ENCODE measurements around the gene PIK3C3. TPM values are rescaled to one million over a fixed set of nuclear protein-coding genes. Genes with fewer than 3 reads are reported as not detected.

Gene PIK3C3
- total RNA-seq, 2 donors from 2014 or later: 44.1 to 47.8 TPM

DNA sequence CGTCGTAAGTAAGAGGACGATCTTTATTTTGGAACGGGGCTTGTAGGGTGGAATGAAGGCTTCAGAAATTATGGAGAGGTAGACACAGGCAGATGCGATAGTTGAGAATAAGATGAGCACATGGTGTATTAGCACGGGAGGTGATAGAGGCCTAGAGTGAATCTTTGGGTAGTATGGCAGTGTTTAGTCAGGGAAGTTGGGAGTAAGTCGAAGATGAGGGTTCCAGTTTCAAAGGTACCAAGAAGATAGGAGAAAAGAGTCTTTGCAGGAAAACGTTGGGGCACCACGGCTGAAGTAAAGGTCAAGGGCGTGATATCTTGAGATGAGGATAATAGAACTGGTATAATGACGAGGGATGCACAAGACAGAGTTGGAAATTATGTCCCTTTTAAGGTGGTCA, 654 bp downstream of the PIK3C3 start:
- intact Hi-C loops (cut with DNase I, micrococcal nuclease): no loop called here
- DNase-seq (no peak), ATAC-seq (peak; percentile 33)

- intact Hi-C loops (cut with DNase I, micrococcal nuclease): no loop called here
- DNase-seq (no peak), ATAC-seq (no peak)
Measured at GRCh38 chr18:41959045-41959444, 4.0 kb downstream of the PIK3C3 start.

DNA sequence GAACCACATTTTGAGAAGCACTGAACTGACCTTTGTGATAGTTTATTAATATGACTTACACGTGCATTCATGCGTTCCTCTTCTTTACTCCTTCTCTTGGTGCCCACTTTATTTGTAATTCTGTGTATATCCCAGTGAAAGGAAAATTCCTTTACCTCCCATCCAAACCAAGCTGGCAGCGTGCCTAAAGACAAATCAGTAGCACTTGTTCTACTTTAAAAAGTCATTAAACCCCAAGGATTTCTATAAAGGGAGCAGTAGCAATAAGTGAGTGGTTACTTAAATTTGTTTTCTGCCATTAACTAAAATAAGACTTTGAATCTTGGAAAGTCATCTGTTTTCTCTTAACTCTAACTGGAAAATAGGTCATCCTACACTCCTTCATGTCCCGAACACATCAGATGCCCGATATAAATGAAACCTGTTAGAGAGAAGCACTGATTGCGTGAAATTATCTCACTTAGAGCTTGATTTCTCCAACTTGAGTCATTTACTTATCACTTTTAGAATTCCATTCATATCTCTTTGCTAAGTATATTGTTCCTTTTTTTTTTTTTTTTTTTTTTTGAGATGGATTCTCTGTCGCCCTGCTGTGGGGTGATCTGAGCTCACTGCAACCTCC, 10.7 kb downstream of the PIK3C3 start:
- intact Hi-C loops (cut with DNase I, micrococcal nuclease): no loop called here
- ATAC-seq (no peak), DNase-seq (no peak)

- ATAC-seq (no peak), DNase-seq (no peak)
- intact Hi-C loops (cut with DNase I, micrococcal nuclease): no loop called here
Measured at GRCh38 chr18:41966943-41967342, 11.9 kb downstream of the PIK3C3 start.

DNA sequence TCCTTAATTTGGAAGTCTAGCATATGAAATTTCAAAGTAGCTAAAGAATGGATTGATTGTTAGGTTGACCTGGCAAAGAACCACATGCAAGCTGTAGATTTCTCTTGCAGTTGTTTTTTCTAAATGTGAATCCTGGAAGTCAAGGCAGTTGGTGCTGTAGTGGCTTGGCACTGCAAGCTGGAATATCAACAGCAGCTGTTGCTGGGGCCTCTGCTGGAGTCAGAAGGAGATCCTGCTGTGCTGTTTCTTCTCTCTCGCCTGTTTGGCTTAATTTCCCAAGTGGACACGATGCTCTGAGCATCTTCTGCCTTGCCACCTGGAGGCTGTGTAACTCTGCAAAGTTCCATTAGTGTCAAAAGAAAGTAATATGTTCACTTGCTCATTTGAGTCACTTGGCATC, 12.6 kb downstream of the PIK3C3 start:
- no peak for DNase-seq
- no peak for ATAC-seq
- intact Hi-C loops (cut with DNase I, micrococcal nuclease): no loop called here

- no peak for DNase-seq
- no peak for ATAC-seq
- intact Hi-C loops (cut with DNase I, micrococcal nuclease): no loop called here
Measured at GRCh38 chr18:41969881-41970280, 14.8 kb downstream of the PIK3C3 start.

DNA sequence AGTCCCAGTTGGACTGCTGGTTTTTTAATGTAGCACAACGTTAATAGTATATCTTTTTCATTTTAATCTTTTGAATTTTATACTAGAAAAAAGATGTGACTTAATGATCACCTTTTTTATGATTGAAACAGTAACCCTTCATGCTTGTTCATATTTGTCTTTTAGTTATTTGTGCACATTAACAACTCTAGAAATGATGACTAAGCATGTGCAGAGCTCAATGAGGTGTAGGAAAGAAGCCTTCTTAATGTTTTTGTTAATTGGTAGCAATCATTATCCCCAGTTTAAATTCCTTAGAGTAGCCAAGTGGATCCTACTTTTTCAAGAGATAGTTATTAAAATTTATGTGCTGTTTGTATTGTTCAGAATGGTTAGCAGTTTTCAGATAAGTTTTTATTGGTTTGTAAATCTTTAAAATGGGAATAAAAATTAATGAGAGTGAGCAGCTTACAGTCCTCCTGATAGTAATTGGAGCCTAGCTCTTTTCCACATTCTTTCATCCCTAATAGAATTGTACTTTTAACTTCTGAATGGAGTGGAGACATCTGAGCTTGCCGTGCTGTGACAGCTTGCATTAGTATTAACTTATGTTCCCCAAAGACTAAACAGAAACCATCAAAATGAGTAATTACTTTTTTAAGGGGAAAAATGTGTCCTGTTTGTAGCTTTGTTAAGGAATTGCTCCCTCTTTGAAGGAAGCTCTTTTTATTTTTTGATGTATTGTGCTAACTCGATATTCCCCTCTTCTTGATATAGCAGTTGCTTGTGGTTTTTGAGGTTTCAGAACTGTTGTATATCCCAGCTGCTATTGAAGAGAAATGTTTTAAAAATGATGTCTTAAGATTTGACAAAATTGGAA, 17.3 kb downstream of the PIK3C3 start:
- no peak for ATAC-seq
- intact Hi-C loops (cut with DNase I, micrococcal nuclease): no loop called here
- DNase-seq: no peak

DNA sequence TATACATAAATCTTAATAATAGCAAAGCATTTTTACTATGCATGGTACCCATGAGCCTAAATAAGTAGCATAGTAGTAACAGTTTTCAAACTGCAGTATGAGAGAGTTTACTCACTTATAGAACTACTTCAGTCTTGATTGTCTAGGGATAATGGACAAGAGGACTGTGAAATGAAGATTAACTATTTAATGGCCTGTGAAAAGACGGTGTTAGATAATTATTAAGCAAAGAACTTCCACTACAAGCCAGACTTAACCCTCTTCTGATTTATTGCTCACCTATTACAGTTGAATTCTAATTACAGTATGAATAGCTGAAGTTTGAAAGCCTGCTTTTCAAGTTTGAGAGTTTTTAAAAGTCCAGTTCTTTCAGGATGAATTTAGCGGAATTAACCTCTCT, 18.9 kb downstream of the PIK3C3 start:
- DNase-seq: no peak
- intact Hi-C loops (cut with DNase I, micrococcal nuclease): no loop called here
- no peak for ATAC-seq

DNA sequence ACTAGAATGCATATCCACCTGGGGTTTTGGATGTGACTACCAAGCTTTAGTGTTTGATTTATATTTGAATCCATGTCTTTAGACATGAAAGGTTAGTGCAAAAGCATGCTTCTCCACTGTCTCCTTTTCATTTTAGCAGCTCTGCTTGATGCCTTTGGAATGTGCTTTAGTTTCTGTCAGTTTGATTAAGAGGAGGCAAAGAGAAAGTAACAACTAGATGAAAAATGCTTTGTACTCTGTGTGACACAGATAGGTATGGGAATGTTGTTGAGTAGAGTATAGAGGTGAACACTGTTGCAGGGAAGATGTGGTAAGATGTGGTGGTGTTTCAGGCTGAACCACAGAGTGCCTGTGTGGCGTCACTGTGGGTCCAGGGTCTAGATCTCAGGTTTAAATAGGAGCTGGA, 19.8 kb downstream of the PIK3C3 start:
- DNase-seq: no peak
- ATAC-seq: no peak
- intact Hi-C loops (cut with DNase I, micrococcal nuclease): no loop called here

DNA sequence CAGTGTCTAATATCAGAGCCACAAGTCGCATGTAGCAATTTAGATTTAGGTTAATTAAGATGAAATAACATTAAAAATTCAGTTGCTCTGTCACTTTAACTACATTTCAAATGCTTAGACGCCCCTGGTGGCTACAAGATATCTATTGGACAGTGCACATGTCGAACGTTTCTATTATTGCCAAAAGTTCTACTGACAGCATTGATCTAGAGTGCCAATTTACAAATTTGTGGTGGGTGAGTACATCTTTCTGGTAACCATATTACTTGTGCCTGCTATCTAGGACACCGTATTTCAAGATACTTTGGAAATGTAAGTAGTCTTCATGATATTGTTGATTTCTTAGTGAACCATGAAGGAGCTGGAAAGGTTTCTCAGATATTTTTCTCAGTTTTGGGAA, 20.2 kb downstream of the PIK3C3 start:
- ATAC-seq (no peak), DNase-seq (no peak)
- intact Hi-C loops (cut with DNase I, micrococcal nuclease): no loop called here

- no peak for DNase-seq
- ATAC-seq: no peak
- intact Hi-C loops (cut with DNase I, micrococcal nuclease): no loop called here
Measured at GRCh38 chr18:41977233-41977632, 22.2 kb downstream of the PIK3C3 start.

GRCh38 chr18:41982942-41983660, 28.1 kb downstream of the PIK3C3 start:
- intact Hi-C loops (cut with DNase I, micrococcal nuclease): no loop called here
- no peak for DNase-seq
- no peak for ATAC-seq

DNA sequence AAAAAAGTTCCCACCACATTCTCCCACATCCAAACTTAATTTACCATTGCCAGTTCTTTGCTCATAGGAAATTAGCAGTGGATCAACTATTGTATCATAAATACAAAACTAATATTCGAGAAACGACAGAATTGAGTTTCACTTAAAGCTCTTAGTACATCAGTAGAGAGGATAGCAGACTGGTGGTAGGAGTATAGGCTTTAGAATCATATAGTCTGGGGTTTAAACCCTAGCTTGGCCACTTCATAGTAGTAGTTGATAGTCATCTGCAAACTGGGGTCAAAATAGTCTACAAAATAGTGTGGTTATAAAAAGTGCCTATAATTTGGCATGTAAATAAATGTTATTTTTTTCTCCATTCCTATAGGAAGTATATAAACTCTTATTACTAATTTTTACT, 30.9 kb downstream of the PIK3C3 start:
- intact Hi-C loops (cut with DNase I, micrococcal nuclease): no loop called here
- DNase-seq (no peak), ATAC-seq (no peak)

- peak; percentile 94 for ATAC-seq
- no peak for DNase-seq
- intact Hi-C loops (cut with DNase I, micrococcal nuclease): no loop called here
Measured at GRCh38 chr18:41989508-41989907, 34.5 kb downstream of the PIK3C3 start.

DNA sequence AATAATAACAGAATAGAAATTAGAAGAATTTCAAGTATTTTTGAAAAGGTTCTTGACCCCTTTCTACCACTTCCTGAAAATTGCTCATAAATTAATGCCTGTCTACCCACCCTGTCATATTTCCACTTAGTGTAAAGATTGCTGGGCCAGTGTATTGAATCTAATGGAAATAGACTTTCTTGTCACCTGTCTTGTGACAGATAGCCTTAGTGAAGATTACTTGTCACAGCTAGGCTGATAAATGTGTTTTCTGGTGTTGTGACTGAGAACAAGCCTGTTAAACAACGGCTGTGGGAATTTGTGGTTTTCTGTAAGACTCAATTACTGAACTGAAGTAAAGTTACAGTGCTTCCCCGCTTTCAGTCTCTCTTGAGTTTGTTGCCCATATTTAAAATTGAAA, 37.0 kb downstream of the PIK3C3 start:
- DNase-seq (no peak), ATAC-seq (no peak)
- intact Hi-C loops (cut with DNase I, micrococcal nuclease): no loop called here

DNA sequence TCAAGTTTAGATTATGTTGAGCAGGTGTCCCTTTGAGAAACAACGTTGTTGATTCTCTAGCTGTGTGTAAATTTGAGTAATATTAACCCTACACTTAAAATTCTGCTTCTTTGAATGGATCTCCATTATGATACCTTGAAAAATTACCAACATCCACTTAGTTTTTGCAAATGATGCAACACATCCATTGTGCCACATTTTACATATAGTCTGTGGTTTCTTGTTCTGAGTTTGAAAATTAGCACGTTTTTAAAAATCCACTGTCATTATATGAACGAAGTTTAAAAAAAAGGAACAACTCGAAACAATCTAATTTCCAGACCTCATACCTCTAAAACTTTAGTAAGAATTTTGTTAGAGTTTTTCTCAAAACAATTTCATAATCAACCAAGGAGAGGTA, 37.7 kb downstream of the PIK3C3 start:
- DNase-seq (no peak), ATAC-seq (no peak)
- intact Hi-C loops (cut with DNase I, micrococcal nuclease): no loop called here

- intact Hi-C loops (cut with DNase I, micrococcal nuclease): no loop called here
Measured at GRCh38 chr18:41993151-41993550, 38.1 kb downstream of the PIK3C3 start.

DNA sequence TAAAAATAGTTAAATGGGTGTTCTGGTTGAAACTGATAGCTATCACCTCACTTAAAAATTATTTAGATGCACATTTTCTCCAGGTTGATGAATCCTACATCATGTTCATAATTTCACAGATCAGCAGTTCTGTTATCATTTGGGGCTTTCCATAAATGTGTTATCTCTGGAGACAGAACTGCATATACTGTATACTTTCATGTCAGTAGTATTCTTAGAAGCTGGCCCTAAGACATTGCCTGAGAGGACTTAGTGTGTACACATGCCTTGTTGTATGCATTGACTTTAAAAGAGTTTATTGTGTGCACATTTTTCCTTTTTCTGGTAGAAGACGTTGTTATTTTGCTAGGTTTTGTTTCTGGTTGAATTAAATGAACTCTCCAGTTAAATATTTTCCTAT, 41.0 kb downstream of the PIK3C3 start:
- intact Hi-C loops (cut with DNase I, micrococcal nuclease): no loop called here
- no peak for DNase-seq
- ATAC-seq: no peak

More at GRCh38 chr18:41993151-41993550, 38.1 kb downstream of the PIK3C3 start:
- DNase-seq (no peak), ATAC-seq (no peak)

GRCh38 chr18:41999751-42000150, 44.7 kb downstream of the PIK3C3 start:
- DNase-seq (no peak), ATAC-seq (no peak)
- intact Hi-C loops (cut with DNase I, micrococcal nuclease): no loop called here

- DNase-seq (no peak), ATAC-seq (no peak)
- intact Hi-C loops (cut with DNase I, micrococcal nuclease): no loop called here
Measured at GRCh38 chr18:42001801-42002200, 46.8 kb downstream of the PIK3C3 start.
